Measurements from ENCODE around the gene SVIL. TPM values are rescaled to one million over a fixed set of nuclear protein-coding genes. Genes with fewer than 3 reads are reported as not detected.

The SVIL gene
- total RNA-seq, 1 experiment from 2014 or later = 147 TPM

- CTCF ChIA-PET = no interaction called here
- Mint-ChIP-seq H3K9me3 (ENCODE audit: low read depth, unreplicated experiment) (no peaks in the 10 kb centered on the region), H3K4me1 (ENCODE audit: low read depth, unreplicated experiment) (no peaks in the 10 kb centered on the region), H3K4me3 (ENCODE audit: low read depth, unreplicated experiment) (no peak overlapping the region), H3K27ac (ENCODE audit: unreplicated experiment) (no peak overlapping the region), H3K36me3 (ENCODE audit: insufficient read depth, unreplicated experiment) (no peaks in the 10 kb centered on the region), H3K27me3 (ENCODE audit: unreplicated experiment) (no peaks in the 10 kb centered on the region)
- intact Hi-C loops (cut with micrococcal nuclease; ENCODE audit: unreplicated experiment) = no loop called here
- BruUV-seq (replicated peaks) = no TSS peak
- no peak for TF ChIP-seq CTCF (IDR thresholded peaks at IDR 0.05; ENCODE audit: unreplicated experiment)
- DNase-seq = no peak
Observed at GRCh38 chr10:29417324-29417723, 217.4 kb downstream of the SVIL start.

GRCh38 chr10:29415876-29416275 lies 218.9 kb downstream of the SVIL start:
- BruUV-seq (replicated peaks) = no TSS peak
- CTCF ChIA-PET = no interaction called here
- Mint-ChIP-seq H3K4me1 (ENCODE audit: low read depth, unreplicated experiment) (no peaks in the 10 kb centered on the region), H3K4me3 (ENCODE audit: low read depth, unreplicated experiment) (no peak overlapping the region), H3K27me3 (ENCODE audit: unreplicated experiment) (no peaks in the 10 kb centered on the region), H3K36me3 (ENCODE audit: insufficient read depth, unreplicated experiment) (no peaks in the 10 kb centered on the region), H3K27ac (ENCODE audit: unreplicated experiment) (no peak overlapping the region), H3K9me3 (ENCODE audit: low read depth, unreplicated experiment) (no peaks in the 10 kb centered on the region)
- DNase-seq = no peak
- intact Hi-C loops (cut with micrococcal nuclease; ENCODE audit: unreplicated experiment) = no loop called here
- no peak for TF ChIP-seq CTCF (IDR thresholded peaks at IDR 0.05; ENCODE audit: unreplicated experiment)

GRCh38 chr10:29414501-29414900 lies 220.3 kb downstream of the SVIL start:
- no TSS peak for BruUV-seq (replicated peaks)
- Mint-ChIP-seq H3K4me1 (ENCODE audit: low read depth, unreplicated experiment) (no peaks in the 10 kb centered on the region), H3K9me3 (ENCODE audit: low read depth, unreplicated experiment) (no peaks in the 10 kb centered on the region), H3K4me3 (ENCODE audit: low read depth, unreplicated experiment) (no peak overlapping the region), H3K36me3 (ENCODE audit: insufficient read depth, unreplicated experiment) (peaks cover 10% of the 10 kb centered on the region), H3K27me3 (ENCODE audit: unreplicated experiment) (no peaks in the 10 kb centered on the region), H3K27ac (ENCODE audit: unreplicated experiment) (no peak overlapping the region)
- intact Hi-C loops (cut with micrococcal nuclease; ENCODE audit: unreplicated experiment) = no loop called here
- CTCF ChIA-PET = interaction anchor here (0.5 kb wide), 1 partner anchor 161 kb away, joined by 5 read pairs; no protein-coding TSS in a partner anchor
- no peak for DNase-seq
- TF ChIP-seq CTCF (IDR thresholded peaks at IDR 0.05; ENCODE audit: unreplicated experiment) = no peak

GRCh38 chr10:29412485-29412884 lies 222.3 kb downstream of the SVIL start:
- no TSS peak for BruUV-seq (replicated peaks)
- no peak for DNase-seq
- peaks cover 15% of the 10 kb centered on the region for H3K36me3 Mint-ChIP-seq (ENCODE audit: insufficient read depth, unreplicated experiment)
- intact Hi-C loops (cut with micrococcal nuclease; ENCODE audit: unreplicated experiment) = no loop called here
- TF ChIP-seq CTCF (IDR thresholded peaks at IDR 0.05; ENCODE audit: unreplicated experiment) = no peak
- H3K27ac Mint-ChIP-seq (ENCODE audit: unreplicated experiment) = no peak overlapping the region
- no peaks in the 10 kb centered on the region for H3K4me1 Mint-ChIP-seq (ENCODE audit: low read depth, unreplicated experiment)
- CTCF ChIA-PET = no interaction called here
- H3K4me3 Mint-ChIP-seq (ENCODE audit: low read depth, unreplicated experiment) = no peak overlapping the region
- no peaks in the 10 kb centered on the region for H3K9me3 Mint-ChIP-seq (ENCODE audit: low read depth, unreplicated experiment)
- H3K27me3 Mint-ChIP-seq (ENCODE audit: unreplicated experiment) = no peaks in the 10 kb centered on the region

Measured in Calu3 (cell line).